ENCODE measurements around the gene PTPN18. TPM values are rescaled to one million over a fixed set of nuclear protein-coding genes. Genes with fewer than 3 reads are reported as not detected.

The PTPN18 gene
- total RNA-seq, 1 experiment from 2014 or later, result 15.7 TPM

GRCh38 chr2:130388221-130388907 lies 32.5 kb downstream of the PTPN18 start (continued):
- TF ChIP-seq CREB1 (CRISPR knock-in tag; IDR thresholded peaks at IDR 0.05) (no peak), TCF7 (CRISPR knock-in tag; IDR thresholded peaks at IDR 0.05; ENCODE audit: low read depth) (no peak), GRHL2 (CRISPR knock-in tag; IDR thresholded peaks at IDR 0.05; ENCODE audit: insufficient replicate concordance, severe bottlenecking) (no peak), ZBTB43 (CRISPR knock-in tag; IDR thresholded peaks at IDR 0.05) (no peak)

DNA sequence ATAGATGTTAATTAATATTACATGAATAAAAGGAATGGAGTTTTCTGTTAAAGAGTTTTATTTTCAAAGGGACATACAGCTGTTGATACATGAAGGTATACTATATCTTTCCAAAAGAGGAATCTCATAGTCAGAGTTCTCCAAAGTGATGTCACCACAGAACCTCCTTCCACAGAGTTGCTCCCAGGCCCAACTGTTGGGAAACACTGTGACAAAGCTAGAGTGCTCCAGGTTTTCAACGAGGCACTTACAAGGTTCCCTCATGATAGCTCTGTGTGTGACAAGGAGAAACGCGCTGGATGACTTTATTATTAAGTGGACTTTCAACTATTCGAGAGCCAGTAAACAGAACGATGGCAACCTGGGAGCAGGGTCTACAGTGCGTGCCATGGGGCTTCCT lies 33.5 kb downstream of the PTPN18 start:
- no peak for DNase-seq (ENCODE audit: low spot score)
- Mint-ChIP-seq H3K36me3 (no peaks in the 10 kb centered on the region), H3K9me3 (peaks cover 3% of the 10 kb centered on the region; the same call in 1 of the 2 replicates), H3K27ac (no peak overlapping the region), H3K4me1 (peaks cover 29% of the 10 kb centered on the region), H3K4me3 (no peak overlapping the region), H3K27me3 (ENCODE audit: low read depth) (peaks cover 21% of the 10 kb centered on the region)
- CTCF ChIA-PET, result no interaction called here
- TF ChIP-seq NR3C1 (CRISPR knock-in tag; conservative IDR thresholded peaks at IDR 0.05; ENCODE audit: low read depth), result no peak
- TF ChIP-seq, protein P1, sequence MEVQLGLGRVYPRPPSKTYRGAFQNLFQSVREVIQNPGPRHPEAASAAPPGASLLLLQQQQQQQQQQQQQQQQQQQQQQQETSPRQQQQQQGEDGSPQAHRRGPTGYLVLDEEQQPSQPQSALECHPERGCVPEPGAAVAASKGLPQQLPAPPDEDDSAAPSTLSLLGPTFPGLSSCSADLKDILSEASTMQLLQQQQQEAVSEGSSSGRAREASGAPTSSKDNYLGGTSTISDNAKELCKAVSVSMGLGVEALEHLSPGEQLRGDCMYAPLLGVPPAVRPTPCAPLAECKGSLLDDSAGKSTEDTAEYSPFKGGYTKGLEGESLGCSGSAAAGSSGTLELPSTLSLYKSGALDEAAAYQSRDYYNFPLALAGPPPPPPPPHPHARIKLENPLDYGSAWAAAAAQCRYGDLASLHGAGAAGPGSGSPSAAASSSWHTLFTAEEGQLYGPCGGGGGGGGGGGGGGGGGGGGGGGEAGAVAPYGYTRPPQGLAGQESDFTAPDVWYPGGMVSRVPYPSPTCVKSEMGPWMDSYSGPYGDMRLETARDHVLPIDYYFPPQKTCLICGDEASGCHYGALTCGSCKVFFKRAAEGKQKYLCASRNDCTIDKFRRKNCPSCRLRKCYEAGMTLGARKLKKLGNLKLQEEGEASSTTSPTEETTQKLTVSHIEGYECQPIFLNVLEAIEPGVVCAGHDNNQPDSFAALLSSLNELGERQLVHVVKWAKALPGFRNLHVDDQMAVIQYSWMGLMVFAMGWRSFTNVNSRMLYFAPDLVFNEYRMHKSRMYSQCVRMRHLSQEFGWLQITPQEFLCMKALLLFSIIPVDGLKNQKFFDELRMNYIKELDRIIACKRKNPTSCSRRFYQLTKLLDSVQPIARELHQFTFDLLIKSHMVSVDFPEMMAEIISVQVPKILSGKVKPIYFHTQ (CRISPR knock-in tag; IDR thresholded peaks at IDR 0.05), result no peak
- TF ChIP-seq, protein P2, sequence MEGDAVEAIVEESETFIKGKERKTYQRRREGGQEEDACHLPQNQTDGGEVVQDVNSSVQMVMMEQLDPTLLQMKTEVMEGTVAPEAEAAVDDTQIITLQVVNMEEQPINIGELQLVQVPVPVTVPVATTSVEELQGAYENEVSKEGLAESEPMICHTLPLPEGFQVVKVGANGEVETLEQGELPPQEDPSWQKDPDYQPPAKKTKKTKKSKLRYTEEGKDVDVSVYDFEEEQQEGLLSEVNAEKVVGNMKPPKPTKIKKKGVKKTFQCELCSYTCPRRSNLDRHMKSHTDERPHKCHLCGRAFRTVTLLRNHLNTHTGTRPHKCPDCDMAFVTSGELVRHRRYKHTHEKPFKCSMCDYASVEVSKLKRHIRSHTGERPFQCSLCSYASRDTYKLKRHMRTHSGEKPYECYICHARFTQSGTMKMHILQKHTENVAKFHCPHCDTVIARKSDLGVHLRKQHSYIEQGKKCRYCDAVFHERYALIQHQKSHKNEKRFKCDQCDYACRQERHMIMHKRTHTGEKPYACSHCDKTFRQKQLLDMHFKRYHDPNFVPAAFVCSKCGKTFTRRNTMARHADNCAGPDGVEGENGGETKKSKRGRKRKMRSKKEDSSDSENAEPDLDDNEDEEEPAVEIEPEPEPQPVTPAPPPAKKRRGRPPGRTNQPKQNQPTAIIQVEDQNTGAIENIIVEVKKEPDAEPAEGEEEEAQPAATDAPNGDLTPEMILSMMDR (IDR thresholded peaks at IDR 0.05), result no peak
- TF ChIP-seq RORB (CRISPR knock-in tag; IDR thresholded peaks at IDR 0.05), result no peak
- TF ChIP-seq ZNF263 (CRISPR knock-in tag; IDR thresholded peaks at IDR 0.05; ENCODE audit: low read depth), result no peak
- TF ChIP-seq, protein P3, sequence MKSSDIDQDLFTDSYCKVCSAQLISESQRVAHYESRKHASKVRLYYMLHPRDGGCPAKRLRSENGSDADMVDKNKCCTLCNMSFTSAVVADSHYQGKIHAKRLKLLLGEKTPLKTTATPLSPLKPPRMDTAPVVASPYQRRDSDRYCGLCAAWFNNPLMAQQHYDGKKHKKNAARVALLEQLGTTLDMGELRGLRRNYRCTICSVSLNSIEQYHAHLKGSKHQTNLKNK (CRISPR knock-in tag; IDR thresholded peaks at IDR 0.05), result no peak
- TF ChIP-seq, protein P4, sequence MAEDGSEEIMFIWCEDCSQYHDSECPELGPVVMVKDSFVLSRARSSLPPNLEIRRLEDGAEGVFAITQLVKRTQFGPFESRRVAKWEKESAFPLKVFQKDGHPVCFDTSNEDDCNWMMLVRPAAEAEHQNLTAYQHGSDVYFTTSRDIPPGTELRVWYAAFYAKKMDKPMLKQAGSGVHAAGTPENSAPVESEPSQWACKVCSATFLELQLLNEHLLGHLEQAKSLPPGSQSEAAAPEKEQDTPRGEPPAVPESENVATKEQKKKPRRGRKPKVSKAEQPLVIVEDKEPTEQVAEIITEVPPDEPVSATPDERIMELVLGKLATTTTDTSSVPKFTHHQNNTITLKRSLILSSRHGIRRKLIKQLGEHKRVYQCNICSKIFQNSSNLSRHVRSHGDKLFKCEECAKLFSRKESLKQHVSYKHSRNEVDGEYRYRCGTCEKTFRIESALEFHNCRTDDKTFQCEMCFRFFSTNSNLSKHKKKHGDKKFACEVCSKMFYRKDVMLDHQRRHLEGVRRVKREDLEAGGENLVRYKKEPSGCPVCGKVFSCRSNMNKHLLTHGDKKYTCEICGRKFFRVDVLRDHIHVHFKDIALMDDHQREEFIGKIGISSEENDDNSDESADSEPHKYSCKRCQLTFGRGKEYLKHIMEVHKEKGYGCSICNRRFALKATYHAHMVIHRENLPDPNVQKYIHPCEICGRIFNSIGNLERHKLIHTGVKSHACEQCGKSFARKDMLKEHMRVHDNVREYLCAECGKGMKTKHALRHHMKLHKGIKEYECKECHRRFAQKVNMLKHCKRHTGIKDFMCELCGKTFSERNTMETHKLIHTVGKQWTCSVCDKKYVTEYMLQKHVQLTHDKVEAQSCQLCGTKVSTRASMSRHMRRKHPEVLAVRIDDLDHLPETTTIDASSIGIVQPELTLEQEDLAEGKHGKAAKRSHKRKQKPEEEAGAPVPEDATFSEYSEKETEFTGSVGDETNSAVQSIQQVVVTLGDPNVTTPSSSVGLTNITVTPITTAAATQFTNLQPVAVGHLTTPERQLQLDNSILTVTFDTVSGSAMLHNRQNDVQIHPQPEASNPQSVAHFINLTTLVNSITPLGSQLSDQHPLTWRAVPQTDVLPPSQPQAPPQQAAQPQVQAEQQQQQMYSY (CRISPR knock-in tag; IDR thresholded peaks at IDR 0.05), result no peak
- no peak for TF ChIP-seq ZNF138 (CRISPR knock-in tag; conservative IDR thresholded peaks at IDR 0.05)
- POLR2A ChIA-PET, result no interaction called here
- ATAC-seq, result no peak

- ChIA-PET POLR2A (no interaction called here), CTCF (no interaction called here)
These were observed 33.9 kb downstream of the PTPN18 start for GRCh38 chr2:130389783-130390182.

More at GRCh38 chr2:130389783-130390182, 33.9 kb downstream of the PTPN18 start:
- Mint-ChIP-seq H3K9me3 (peaks cover 3% of the 10 kb centered on the region; the same call in 1 of the 2 replicates), H3K4me1 (peaks cover 29% of the 10 kb centered on the region), H3K4me3 (no peak overlapping the region), H3K27me3 (ENCODE audit: low read depth) (peaks cover 21% of the 10 kb centered on the region), H3K36me3 (no peaks in the 10 kb centered on the region), H3K27ac (no peak overlapping the region)
- DNase-seq (ENCODE audit: low spot score) (no peak), ATAC-seq (no peak)
- TF ChIP-seq ATF1 (CRISPR knock-in tag; IDR thresholded peaks at IDR 0.05) (no peak), EMX1 (CRISPR knock-in tag; IDR thresholded peaks at IDR 0.05) (no peak), USF2 (CRISPR knock-in tag; IDR thresholded peaks at IDR 0.05) (no peak), HMGA2 (CRISPR knock-in tag; IDR thresholded peaks at IDR 0.05) (no peak)
